Hematopoietic multipotent progenitor cell treated with erythropoietin and hydrocortisone succinate and interleukin-3 and kit ligand, for 17 days (in vitro differentiated cells): ENCODE data around the gene SUSD4.

Source experiments
- DNase-seq: peaks from one replicate; pipeline ENCODE4 v3.0.0-alpha.2; 2015; ENCODE audit warnings: low spot score

The SUSD4 gene

DNA sequence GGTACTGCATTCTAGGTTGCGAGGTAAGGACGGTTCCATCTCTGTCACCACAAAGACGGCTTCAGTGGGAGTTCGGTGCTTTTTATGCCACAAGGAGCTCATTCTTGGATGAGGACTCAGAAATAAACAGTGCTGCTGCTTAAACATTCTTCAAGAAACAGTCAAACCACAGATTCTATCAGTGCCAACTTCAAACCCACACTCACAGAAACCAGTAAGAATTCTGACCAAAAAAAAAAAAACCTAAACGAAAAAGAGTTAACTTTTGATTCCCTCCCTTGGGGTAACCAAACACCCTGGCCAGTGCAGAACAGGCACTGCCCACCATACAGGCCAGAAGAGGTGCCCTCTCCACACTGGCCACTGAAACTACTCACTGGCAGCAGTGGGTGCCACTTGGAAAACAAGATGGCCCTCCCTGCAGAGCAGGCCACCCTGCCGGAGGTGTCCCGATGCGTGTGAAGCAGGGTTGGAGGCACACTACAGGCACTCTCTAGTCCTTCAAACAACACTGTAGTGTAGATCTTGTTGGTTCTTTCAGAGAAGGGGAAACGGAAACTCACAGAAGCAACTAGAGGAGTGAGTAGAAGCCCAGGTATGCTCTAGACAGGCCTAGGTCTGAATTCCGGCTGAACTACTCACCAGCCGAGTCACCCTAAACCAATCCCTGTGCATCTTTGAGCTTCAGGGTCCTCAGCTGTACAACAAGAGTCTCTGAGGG lies 133.7 kb downstream of the SUSD4 start:
- no peak for DNase-seq

DNA sequence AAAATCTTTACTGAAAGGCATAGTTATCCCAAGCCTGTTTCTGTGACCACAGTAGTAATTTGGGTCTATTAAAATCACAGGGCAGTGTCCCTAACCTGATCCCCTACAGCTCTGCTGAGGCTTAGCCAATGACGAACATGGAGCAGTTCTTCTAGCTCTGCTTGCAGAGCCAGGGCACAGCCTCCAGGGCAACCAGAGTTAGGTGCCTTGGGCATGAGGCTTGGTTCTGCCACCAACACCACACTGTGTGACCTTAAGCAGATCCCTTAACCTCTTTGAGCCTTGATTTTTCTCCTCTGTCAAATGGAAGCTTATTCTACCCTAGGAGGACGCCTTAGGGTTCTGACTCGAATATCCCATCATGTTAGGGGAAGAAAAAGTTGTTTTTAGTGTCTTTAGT lies 134.2 kb downstream of the SUSD4 start:
- DNase-seq: no peak

DNA sequence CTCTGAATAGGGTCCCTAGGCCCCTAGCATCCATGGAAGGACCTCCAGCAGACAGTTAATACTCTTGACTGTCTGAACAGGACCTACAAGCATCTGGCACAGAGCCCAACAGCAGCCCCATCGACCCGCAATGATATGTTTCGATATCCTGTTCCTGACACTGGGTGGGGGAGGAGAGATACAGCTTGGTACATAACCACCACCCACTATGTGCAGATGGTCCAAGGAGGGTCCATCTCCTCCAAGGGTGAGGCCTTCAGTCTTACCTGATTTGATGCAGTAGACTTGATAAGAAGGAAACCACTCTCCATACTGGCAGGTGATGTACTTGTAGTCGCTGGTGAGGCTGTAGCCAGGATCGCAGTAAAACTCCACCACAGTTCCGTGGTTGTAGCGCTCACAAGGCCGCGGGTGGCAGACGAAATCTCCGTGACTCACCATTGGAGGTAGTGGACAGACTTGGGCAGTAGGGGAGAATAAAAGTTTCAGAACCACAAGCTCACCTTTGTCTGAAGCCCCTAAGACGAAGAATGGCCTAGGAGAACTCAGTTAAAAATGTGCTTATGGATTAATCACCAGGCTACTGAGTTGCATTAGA lies 134.9 kb downstream of the SUSD4 start:
- DNase-seq: no peak

DNA sequence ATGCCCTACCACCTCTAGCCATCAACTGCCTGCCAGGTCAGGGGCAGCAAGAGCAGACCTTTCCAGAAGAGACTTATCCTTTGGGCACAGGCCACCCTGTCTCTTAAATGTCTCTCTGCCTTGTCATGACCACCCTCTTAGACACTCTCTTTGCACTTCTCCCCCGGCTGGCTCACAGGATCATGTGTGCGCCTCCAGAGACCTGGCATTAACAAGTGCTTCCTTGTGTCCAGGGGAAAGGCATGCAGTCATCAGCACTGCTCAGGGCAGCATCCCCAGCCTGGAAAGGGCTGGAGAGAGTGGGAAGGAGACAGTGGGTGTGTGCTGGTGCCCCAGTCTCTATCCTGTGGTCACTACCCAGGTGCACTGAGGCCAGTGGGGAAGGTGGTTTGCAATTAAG lies 135.8 kb downstream of the SUSD4 start:
- no peak for DNase-seq

GRCh38 chr1:223227486-223228196 lies 136.3 kb downstream of the SUSD4 start:
- DNase-seq: no peak

DNA sequence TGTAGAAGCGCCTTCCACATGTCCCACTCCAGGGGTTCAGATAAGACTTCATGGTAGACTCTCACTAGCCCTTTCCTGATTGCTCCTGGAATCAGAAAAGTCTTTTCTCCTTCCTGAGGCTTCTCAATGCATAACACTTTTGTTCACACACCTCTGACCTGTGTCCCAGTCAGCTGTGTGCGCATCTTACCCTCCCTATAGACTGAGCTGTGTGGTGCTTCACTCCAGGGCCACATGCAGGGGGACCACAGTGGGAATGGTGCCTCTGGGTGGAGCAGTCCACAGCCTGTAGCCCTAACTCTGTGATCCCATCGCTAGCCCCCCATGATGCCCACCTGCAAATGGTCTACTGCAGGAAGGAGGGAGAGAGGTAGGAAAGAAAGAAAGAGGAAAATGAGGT lies 136.9 kb downstream of the SUSD4 start:
- DNase-seq: no peak

DNA sequence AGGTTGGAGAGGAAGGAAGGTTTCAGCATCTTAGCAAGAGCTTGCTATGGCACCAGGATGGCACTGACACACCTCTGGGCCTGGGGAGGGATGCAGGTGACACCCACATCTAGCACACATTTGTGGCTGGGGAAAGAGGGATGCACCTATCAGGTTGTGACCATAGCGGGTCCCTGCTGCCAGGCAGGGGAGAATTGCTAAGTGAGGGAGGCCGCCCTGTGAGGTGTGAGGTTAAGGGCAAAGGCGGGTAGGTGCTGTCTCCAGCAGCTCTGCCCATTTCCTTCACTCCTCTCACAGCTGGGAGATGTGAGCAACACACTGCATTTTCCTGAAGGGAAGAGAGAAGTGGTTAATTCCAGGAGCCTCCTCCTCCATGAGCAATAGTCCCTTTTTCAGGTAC lies 137.7 kb downstream of the SUSD4 start:
- no peak for DNase-seq

GRCh38 chr1:223225481-223225880 lies 138.5 kb downstream of the SUSD4 start:
- no peak for DNase-seq

DNA sequence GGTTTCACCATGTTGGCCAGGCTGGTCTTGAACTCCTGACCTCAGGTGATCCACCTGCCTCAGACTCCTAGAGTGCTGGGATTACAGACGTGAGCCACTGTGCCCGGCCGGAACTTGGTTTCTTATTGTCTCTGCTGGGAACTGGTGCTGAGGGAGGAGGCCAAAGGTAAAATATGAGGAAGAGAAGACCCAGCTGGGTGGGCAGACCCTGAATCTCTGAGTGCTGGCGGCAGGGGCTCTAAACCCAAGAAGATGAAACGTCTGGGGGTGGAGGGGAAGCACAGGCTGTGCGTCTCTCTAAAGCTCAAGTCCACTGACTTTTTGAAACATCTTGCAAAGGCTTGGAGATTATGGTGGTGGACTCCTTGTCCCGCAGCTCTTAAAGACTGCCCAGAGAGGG lies 138.9 kb downstream of the SUSD4 start:
- DNase-seq: no peak

GRCh38 chr1:223224465-223224864 lies 139.5 kb downstream of the SUSD4 start:
- no peak for DNase-seq

GRCh38 chr1:223223091-223223995 lies 140.6 kb downstream of the SUSD4 start:
- no peak for DNase-seq

DNA sequence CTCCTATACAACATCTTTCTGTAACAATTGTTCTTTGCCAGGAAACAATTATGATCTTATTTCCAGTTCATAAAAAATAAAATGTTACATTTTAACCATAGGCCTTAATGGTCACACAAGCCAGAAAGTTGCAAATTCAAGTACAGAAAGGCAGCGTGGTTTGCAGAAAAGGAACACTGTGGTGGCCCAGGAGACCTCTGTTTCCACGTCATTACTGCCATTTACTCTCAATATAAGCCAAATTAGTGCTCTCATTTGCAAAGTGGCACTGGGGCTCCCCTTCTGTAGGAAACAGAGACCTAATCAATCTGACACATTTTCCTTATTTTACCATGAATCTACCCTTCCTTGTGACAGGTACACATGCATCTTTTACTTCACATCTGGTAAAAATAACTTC lies 141.6 kb downstream of the SUSD4 start:
- DNase-seq: no peak

GRCh38 chr1:223221686-223222085 lies 142.3 kb downstream of the SUSD4 start:
- no peak for DNase-seq

DNA sequence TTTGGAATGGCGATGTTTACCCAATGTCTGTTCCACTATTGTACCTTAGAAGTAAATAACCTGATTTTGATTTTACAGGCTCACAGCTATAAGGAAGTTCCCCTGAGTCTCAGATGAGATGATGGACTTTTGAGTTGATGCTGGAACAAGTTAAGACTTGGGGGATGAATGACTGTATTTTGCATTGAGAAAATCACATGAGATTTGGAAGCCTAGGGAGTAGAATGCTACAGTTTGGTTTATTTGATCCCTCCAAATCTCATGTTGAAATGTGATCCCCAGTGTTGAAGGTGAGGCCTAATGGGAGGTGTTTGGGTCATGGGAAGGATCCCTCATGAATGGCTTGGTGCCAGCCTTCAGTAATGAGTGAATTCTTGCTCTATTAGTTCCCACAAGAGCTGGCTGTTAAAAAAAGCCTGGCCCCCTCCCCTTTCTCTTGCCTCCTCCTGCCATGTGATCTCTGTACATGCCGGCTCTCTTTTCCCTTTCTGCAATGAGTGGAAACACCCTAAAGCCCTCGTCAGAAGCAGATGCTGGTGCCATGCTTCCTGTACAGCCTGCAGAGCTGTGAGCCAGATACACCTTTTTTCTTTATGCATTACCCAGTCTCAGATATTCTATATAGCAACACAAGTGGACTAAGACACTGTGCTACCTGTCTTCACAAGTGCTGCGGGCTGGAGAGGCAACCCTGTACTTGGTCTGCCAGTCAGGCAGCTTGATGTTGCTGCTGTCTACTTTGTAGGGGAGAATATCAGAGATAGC lies 143.9 kb downstream of the SUSD4 start:
- no peak for DNase-seq

DNA sequence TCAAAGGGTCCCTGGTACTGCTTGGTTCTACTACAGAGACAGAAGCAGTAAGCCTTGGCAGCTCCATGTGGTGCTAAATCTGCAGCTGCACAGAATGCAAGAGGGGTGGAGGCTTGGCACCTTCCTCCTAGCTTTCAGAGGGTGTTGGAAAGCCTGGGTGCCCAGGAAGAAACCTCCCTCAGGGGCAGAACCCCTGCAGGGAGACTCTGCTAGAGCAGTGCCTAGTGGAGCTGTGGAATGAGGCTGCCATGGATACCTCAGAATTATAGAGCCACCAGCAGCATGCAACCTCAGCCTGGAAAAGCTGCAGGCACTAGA lies 144.7 kb downstream of the SUSD4 start:
- no peak for DNase-seq

GRCh38 chr1:223217781-223218180 lies 146.2 kb downstream of the SUSD4 start:
- no peak for DNase-seq

DNA sequence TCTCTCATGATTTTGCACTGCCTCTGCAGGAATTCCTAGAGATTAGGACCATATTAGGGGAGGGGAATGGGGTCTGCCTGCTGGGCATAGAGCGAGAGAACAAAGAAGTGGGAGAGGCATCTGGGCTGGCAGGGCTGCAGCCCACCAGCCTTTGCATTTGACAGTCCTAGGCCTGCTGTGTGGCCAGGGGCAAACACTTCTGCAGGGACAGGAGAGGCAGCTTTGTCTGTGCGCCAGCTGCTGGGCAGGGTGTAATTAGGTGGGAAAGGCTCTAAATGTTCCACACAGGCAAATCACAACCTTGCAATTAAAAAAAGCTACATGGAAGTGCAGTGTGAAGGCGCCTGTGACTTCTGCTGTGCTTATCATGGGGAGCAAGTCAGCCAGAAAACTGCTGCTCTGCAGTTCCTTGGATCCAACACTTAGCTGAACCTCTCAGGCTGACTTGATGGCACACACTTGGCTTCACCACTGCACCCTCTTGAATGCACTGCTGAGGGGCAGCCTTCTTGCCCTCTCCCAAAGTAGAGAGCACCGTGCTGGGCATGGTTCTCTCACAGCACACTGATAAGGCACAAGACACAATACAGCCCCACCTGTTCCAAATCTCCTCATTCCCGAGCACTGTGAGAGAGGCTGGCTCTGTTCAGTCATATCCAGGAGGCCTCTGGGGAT lies 147.3 kb downstream of the SUSD4 start:
- no peak for DNase-seq

- no peak for DNase-seq
These were observed 147.9 kb downstream of the SUSD4 start for GRCh38 chr1:223216074-223216473.

DNA sequence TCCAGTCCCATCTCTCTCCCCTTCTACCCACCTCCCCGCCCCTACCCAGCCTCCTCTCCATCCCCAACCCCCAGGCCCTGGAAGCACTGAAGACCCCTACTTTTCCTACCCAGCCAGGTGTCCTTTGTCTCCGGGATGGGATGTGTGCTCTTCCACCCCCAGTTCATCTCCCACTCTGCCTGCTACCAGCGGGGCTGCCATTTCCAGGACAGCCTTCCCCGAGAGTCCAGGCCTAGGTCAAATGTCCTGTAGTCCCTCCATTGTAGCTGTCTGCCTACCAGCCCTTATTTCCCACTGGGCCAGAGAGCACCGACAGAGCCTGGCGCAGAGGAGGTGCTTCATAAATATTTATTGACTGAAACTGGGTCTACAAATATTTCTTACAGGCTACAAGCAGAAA lies 148.9 kb downstream of the SUSD4 start:
- no peak for DNase-seq

GRCh38 chr1:223214261-223214807 lies 149.6 kb downstream of the SUSD4 start:
- DNase-seq: no peak

- no peak for DNase-seq
These were observed 151.5 kb downstream of the SUSD4 start for GRCh38 chr1:223212441-223212840.
